ENCODE measurements around the gene LRRC74B.
"Not testable (repeated sequence)": the region's sequence is repeated elsewhere in the genome, so short reads cannot be mapped to it uniquely, and the experiment has no call there.

The LRRC74B gene

GRCh38 chr22:21077884-21078508, 32.2 kb downstream of the LRRC74B start:
- no peak for DNase-seq (ENCODE audit: low read depth)

- DNase-seq (ENCODE audit: low read depth): no peak
These were observed 33.2 kb downstream of the LRRC74B start for GRCh38 chr22:21078916-21079315.

- no peak for DNase-seq (ENCODE audit: low read depth)
These were observed 33.7 kb downstream of the LRRC74B start for GRCh38 chr22:21079493-21079892.

- DNase-seq (ENCODE audit: low read depth): no peak
These were observed 34.8 kb downstream of the LRRC74B start for GRCh38 chr22:21080435-21081137.

- no peak for DNase-seq (ENCODE audit: low read depth)
These were observed 36.5 kb downstream of the LRRC74B start for GRCh38 chr22:21082248-21082647.

GRCh38 chr22:21087119-21087518, 41.4 kb downstream of the LRRC74B start:
- no peak for DNase-seq (ENCODE audit: low read depth)

GRCh38 chr22:21087926-21088325, 42.2 kb downstream of the LRRC74B start:
- DNase-seq (ENCODE audit: low read depth): not testable (repeated sequence)

- not testable (repeated sequence) for DNase-seq (ENCODE audit: low read depth)
These were observed 45.5 kb downstream of the LRRC74B start for GRCh38 chr22:21091220-21091619.

- DNase-seq (ENCODE audit: low read depth): no peak
These were observed 47.2 kb downstream of the LRRC74B start for GRCh38 chr22:21092797-21093554.

GRCh38 chr22:21093555-21094137, 47.9 kb downstream of the LRRC74B start:
- not testable (repeated sequence) for DNase-seq (ENCODE audit: low read depth)

- no peak for DNase-seq (ENCODE audit: low read depth)
These were observed 49.4 kb downstream of the LRRC74B start for GRCh38 chr22:21094911-21095772.

- no peak for DNase-seq (ENCODE audit: low read depth)
These were observed 50.0 kb downstream of the LRRC74B start for GRCh38 chr22:21095773-21096107.

GRCh38 chr22:21096878-21097277, 51.1 kb downstream of the LRRC74B start:
- DNase-seq (ENCODE audit: low read depth): not testable (repeated sequence)

- no peak for DNase-seq (ENCODE audit: low read depth)
These were observed 52.4 kb downstream of the LRRC74B start for GRCh38 chr22:21098099-21098671.

GRCh38 chr22:21099578-21099977, 53.8 kb downstream of the LRRC74B start:
- no peak for DNase-seq (ENCODE audit: low read depth)

GRCh38 chr22:21100149-21101032, 54.6 kb downstream of the LRRC74B start:
- DNase-seq (ENCODE audit: low read depth): no peak

GRCh38 chr22:21101877-21102638, 56.3 kb downstream of the LRRC74B start:
- DNase-seq (ENCODE audit: low read depth): no peak

- DNase-seq (ENCODE audit: low read depth): no peak
These were observed 57.0 kb downstream of the LRRC74B start for GRCh38 chr22:21102659-21103267.

GRCh38 chr22:21103633-21104032, 57.9 kb downstream of the LRRC74B start:
- DNase-seq (ENCODE audit: low read depth): no peak

Measured in GM04504 (cell line).